HCT116 (cell line): ENCODE measurements around the gene COL4A1. TPM values are rescaled to one million over a fixed set of nuclear protein-coding genes. Genes with fewer than 3 reads are reported as not detected.

Experiments used
- ATAC-seq: fragments of 200-7000 bp; cut with Tn5 transposase; 2 replicates; pipeline ENCODE4 v1.9.1; 2020; ENCODE audit warnings: mild to moderate bottlenecking, moderate library complexity
- BruUV-seq: library from RNA; stranded (reverse); fragments of 400-500 nt; replicated peaks from 2 replicates; lab custom pipeline; 2021; lab: Mats Ljungman, UMichigan
- CTCF ChIA-PET: fragments of 300-600 bp; sonication (Branson Sonifier 250); formaldehyde crosslinking; loops from one replicate; lab custom pipeline; 2021; ENCODE audit warnings: antibody characterized with exemption; lab: Charles Lee
- POLR2A ChIA-PET: fragments of 300-600, 350-600 bp; sonication (Branson Sonifier 250); formaldehyde crosslinking; loops from one replicate; lab custom pipeline; 2021; ENCODE audit warnings: antibody characterized with exemption; lab: Charles Lee
- RAD21 ChIA-PET, 2 experiments: fragments of 300-600 bp; sonication (Branson Sonifier 250); formaldehyde crosslinking; loops; one replicate each; lab custom pipeline; 2023; ENCODE audit warnings: low total read pairs in 2 of 2; ENCODE audit not compliant: uncharacterized antibody in 2 of 2, unreplicated experiment in 2 of 2, low non-redundant PET in 1 of 2; lab: Charles Lee
- DNase-seq: peaks from one replicate; pipeline ENCODE4 v3.0.0-alpha.2; 2010; ENCODE audit warnings: low read depth, low spot score
- H2AFZ ChIP-seq: fragments of 200-600 bp; shearing (Covaris generic), sonication (generic); 2 replicates; pipeline ENCODE4 v1.6.1; 2017; ENCODE audit warnings: low read depth, mixed run types, mixed read lengths, antibody characterized with exemption, low read length; ENCODE audit not compliant: poor library complexity, severe bottlenecking
- H3K27ac ChIP-seq: 2 replicates; pipeline ENCODE4 v1.5.1; 2012; ENCODE audit warnings: low read depth, low read length
- H3K27me3 ChIP-seq: fragments of 200-600 bp; sonication (generic); 2 replicates; pipeline ENCODE4 v1.6.1; 2016; ENCODE audit warnings: mixed run types, low read length, mixed read lengths; ENCODE audit not compliant: insufficient read depth
- H3K36me3 ChIP-seq, 2 experiments: fragments of 200-500 bp in 1 of 2; fragments of 200-600 bp in 1 of 2; sonication (Bioruptor generic) in 1 of 2; sonication (generic) in 1 of 2; 2 replicates each; pipeline versions ENCODE4 v1.5.1 to v1.6.1; 2014 to 2016; ENCODE audit warnings: low read length in 2 of 2, inconsistent platforms in 1 of 2, mixed read lengths in 1 of 2, mixed run types in 1 of 2; ENCODE audit not compliant: insufficient read depth in 2 of 2, control insufficient read depth in 1 of 2
- H3K4me1 ChIP-seq, 2 experiments: fragments of 200-600 bp in 1 of 2; sonication (generic) in 1 of 2; 2 replicates each; pipeline versions ENCODE4 v1.5.1 to v1.6.1; 2012 to 2017; ENCODE audit warnings: low read length in 2 of 2, inconsistent platforms in 1 of 2, mild to moderate bottlenecking in 1 of 2, mixed read lengths in 1 of 2, mixed run types in 1 of 2, moderate library complexity in 1 of 2; ENCODE audit not compliant: insufficient read depth in 2 of 2, control insufficient read depth in 1 of 2
- H3K4me2 ChIP-seq: fragments of 200-600 bp; sonication (generic); 2 replicates; pipeline ENCODE4 v1.6.1; 2017; ENCODE audit warnings: mixed run types, low read length, mixed read lengths
- H3K4me3 ChIP-seq, 2 experiments: fragments of 200-600 bp in 1 of 2; sonication (generic) in 1 of 2; replicated peaks in 1 of 2; 2 replicates each; pipeline ENCODE4 v1.5.1; 2011 to 2016; ENCODE audit warnings: low read length in 2 of 2, control low read depth in 1 of 2, low read depth in 1 of 2, mild to moderate bottlenecking in 1 of 2, mixed read lengths in 1 of 2, mixed run types in 1 of 2
- H3K79me2 ChIP-seq: fragments of 200-600 bp; sonication (generic); 2 replicates; pipeline ENCODE4 v1.6.1; 2017; ENCODE audit warnings: mild to moderate bottlenecking, mixed run types, low read length, moderate library complexity, mixed read lengths; ENCODE audit not compliant: insufficient read depth
- H3K9ac ChIP-seq: fragments of 200-600 bp; sonication (generic); 2 replicates; pipeline ENCODE4 v1.6.1; 2016; ENCODE audit warnings: low read length, mixed read lengths
- H3K9me2 ChIP-seq: fragments of 200-600 bp; sonication (generic), shearing (Covaris generic); 2 replicates; pipeline ENCODE4 v1.6.1; 2017; ENCODE audit warnings: mixed run types, mild to moderate bottlenecking, moderate library complexity; ENCODE audit not compliant: insufficient read depth
- H3K9me3 ChIP-seq, 2 experiments: fragments of 200-500 bp in 1 of 2; fragments of 200-600 bp in 1 of 2; sonication (Bioruptor generic) in 1 of 2; sonication (generic) in 1 of 2; 2 replicates each; pipeline ENCODE4 v1.6.1; 2014 to 2017; ENCODE audit warnings: low read length in 2 of 2, mixed read lengths in 2 of 2, inconsistent platforms in 1 of 2, low read depth in 1 of 2, mild to moderate bottlenecking in 1 of 2, mixed run types in 1 of 2, moderate library complexity in 1 of 2; ENCODE audit not compliant: control insufficient read depth in 1 of 2, insufficient read depth in 1 of 2
- H4K20me1 ChIP-seq: fragments of 200-600 bp; sonication (generic), shearing (Covaris generic); 2 replicates; pipeline ENCODE4 v1.6.1; 2017; ENCODE audit warnings: mixed run types, mild to moderate bottlenecking, moderate library complexity; ENCODE audit not compliant: insufficient read depth
- ATF3 ChIP-seq: IDR thresholded peaks from 2 replicates; pipeline ENCODE4 v1.6.1; 2012
- CBX3 ChIP-seq: IDR thresholded peaks from 2 replicates; pipeline ENCODE4 v1.6.1; 2012; ENCODE audit warnings: low read depth
- CEBPB ChIP-seq: IDR thresholded peaks from 2 replicates; pipeline ENCODE4 v1.6.1; 2012; ENCODE audit warnings: low read depth
- ELF1 ChIP-seq: IDR thresholded peaks from 2 replicates; pipeline ENCODE4 v1.6.1; 2012; ENCODE audit warnings: low read depth, borderline replicate concordance
- EZH2phosphoT487 ChIP-seq: fragments of 200-600 bp; IDR thresholded peaks from 2 replicates; pipeline ENCODE4 v1.6.1; 2018; ENCODE audit warnings: antibody characterized with exemption, borderline replicate concordance
- FOSL1 ChIP-seq: IDR thresholded peaks from 2 replicates; pipeline ENCODE4 v1.6.1; 2012; ENCODE audit warnings: low read depth
- JUND ChIP-seq: IDR thresholded peaks from 2 replicates; pipeline ENCODE4 v1.6.1; 2012
- MAX ChIP-seq: IDR thresholded peaks from 2 replicates; pipeline ENCODE4 v1.6.1; 2012
- POLR2A ChIP-seq: IDR thresholded peaks from 2 replicates; pipeline ENCODE4 v1.7.0; 2011; ENCODE audit warnings: borderline replicate concordance; ENCODE audit not compliant: insufficient read depth, insufficient read length; ENCODE audit errors: extremely low read depth
- POLR2AphosphoS5 ChIP-seq: IDR thresholded peaks from 2 replicates; pipeline ENCODE4 v1.6.1; 2011; ENCODE audit warnings: mild to moderate bottlenecking, low read depth, low read length, moderate library complexity
- RAD21 ChIP-seq: IDR thresholded peaks from 2 replicates; pipeline ENCODE4 v1.6.1; 2012; ENCODE audit warnings: low read depth, mild to moderate bottlenecking
- REST ChIP-seq: IDR thresholded peaks from 2 replicates; pipeline ENCODE4 v1.6.1; 2012; ENCODE audit warnings: low read depth
- SIN3A ChIP-seq: IDR thresholded peaks from 2 replicates; pipeline ENCODE4 v1.6.1; 2012; ENCODE audit warnings: low read depth
- SP1 ChIP-seq: IDR thresholded peaks from 2 replicates; pipeline ENCODE4 v1.6.1; 2012; ENCODE audit warnings: low read depth
- SRF ChIP-seq: IDR thresholded peaks from 2 replicates; pipeline ENCODE4 v1.6.1; 2012; ENCODE audit warnings: low read depth
- ZFX ChIP-seq: fragments of 450-650 bp; IDR thresholded peaks from 2 replicates; pipeline ENCODE4 v1.6.1; 2017
- ZNF274 ChIP-seq: fragments of 200-500 bp; sonication (Bioruptor generic); IDR thresholded peaks from 2 replicates; pipeline ENCODE4 v1.6.1; 2014; ENCODE audit warnings: mild to moderate bottlenecking, low read depth, low read length, inconsistent platforms
- intact Hi-C: fragments of 100-400 bp; cut with micrococcal nuclease; formaldehyde crosslinking; loops from 2 replicates; pipeline ENCODE4 v1.10.0; 2022
- total RNA-seq: library from RNA; stranded (reverse); gene quantifications from one replicate; pipeline ENCODE4 v1.2.1, GENCODE V29; 2021; ENCODE audit not compliant: unreplicated experiment
- TF ChIP-seq, protein P1 (sequence below), 3 experiments: fragments of 200-600 bp in 1 of 3; sonication (generic) in 1 of 3; IDR thresholded peaks in 2 of 3; conservative IDR thresholded peaks in 1 of 3; 2 replicates each; pipeline ENCODE4 v1.5.1; 2012 to 2017; ENCODE audit warnings: low read depth in 2 of 3, low read length in 2 of 3, antibody characterized with exemption in 1 of 3, borderline replicate concordance in 1 of 3, control low read depth in 1 of 3, mild to moderate bottlenecking in 1 of 3, mixed read lengths in 1 of 3, mixed run types in 1 of 3, moderate library complexity in 1 of 3; ENCODE audit not compliant: insufficient read depth in 1 of 3

COL4A1 gene
- total RNA-seq, 1 experiment from 2014 or later: 0.57 TPM

GRCh38 chr13:110298505-110299282, 8.3 kb downstream of the COL4A1 start:
- CTCF ChIA-PET: no interaction called here
- Histone ChIP-seq H3K4me3 (no peak overlapping the region), H3K4me2 (no peak overlapping the region), H2AFZ (no peak overlapping the region), H3K36me3 (no peaks in the 10 kb centered on the region), H3K9me3 (no peaks in the 10 kb centered on the region), H3K79me2 (no peaks in the 10 kb centered on the region), H3K4me1 (no peaks in the 10 kb centered on the region), H3K9me2 (no peaks in the 10 kb centered on the region), H3K9ac (no peak overlapping the region), H4K20me1 (no peaks in the 10 kb centered on the region), H3K27ac (no peak overlapping the region), H3K27me3 (peaks cover 76% of the 10 kb centered on the region)
- intact Hi-C loops: no loop called here
- BruUV-seq: no TSS peak
- ATAC-seq (no peak), DNase-seq (no peak)
- POLR2A ChIA-PET: no interaction called here
- RAD21 ChIA-PET: no interaction called here
- TF ChIP-seq ZFX: no peak
- no peak for TF ChIP-seq MAX
- no peak for TF ChIP-seq REST
- no peak for TF ChIP-seq ZNF274
- no peak for TF ChIP-seq CBX3
- TF ChIP-seq SRF: no peak
- no peak for TF ChIP-seq ELF1
- no peak for TF ChIP-seq RAD21
- TF ChIP-seq SP1: no peak
- TF ChIP-seq EZH2phosphoT487: no peak
- no peak for TF ChIP-seq SIN3A
- TF ChIP-seq ATF3: no peak
- no peak for TF ChIP-seq POLR2A
- no peak for TF ChIP-seq CEBPB
- no peak for TF ChIP-seq JUND
- TF ChIP-seq FOSL1: no peak
- TF ChIP-seq, protein P1, sequence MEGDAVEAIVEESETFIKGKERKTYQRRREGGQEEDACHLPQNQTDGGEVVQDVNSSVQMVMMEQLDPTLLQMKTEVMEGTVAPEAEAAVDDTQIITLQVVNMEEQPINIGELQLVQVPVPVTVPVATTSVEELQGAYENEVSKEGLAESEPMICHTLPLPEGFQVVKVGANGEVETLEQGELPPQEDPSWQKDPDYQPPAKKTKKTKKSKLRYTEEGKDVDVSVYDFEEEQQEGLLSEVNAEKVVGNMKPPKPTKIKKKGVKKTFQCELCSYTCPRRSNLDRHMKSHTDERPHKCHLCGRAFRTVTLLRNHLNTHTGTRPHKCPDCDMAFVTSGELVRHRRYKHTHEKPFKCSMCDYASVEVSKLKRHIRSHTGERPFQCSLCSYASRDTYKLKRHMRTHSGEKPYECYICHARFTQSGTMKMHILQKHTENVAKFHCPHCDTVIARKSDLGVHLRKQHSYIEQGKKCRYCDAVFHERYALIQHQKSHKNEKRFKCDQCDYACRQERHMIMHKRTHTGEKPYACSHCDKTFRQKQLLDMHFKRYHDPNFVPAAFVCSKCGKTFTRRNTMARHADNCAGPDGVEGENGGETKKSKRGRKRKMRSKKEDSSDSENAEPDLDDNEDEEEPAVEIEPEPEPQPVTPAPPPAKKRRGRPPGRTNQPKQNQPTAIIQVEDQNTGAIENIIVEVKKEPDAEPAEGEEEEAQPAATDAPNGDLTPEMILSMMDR (IDR thresholded peaks at IDR 0.05 in 2 of 3, conservative IDR thresholded peaks at IDR 0.05 in 1 of 3; ENCODE audit: borderline replicate concordance in 1 of 3, insufficient read depth in 1 of 3, low read depth in 2 of 3, low read length in 2 of 3): no peak
- no peak for TF ChIP-seq POLR2AphosphoS5
